HG02759 (cell line): ENCODE results near the gene ROPN1L.

Experiments
- ATAC-seq: cut with Tn5 transposase; IDR thresholded peaks from one replicate; pipeline ENCODE4 v1.9.1; 2021; ENCODE audit warnings: mild to moderate bottlenecking, moderate library complexity; ENCODE audit not compliant: unreplicated experiment

The ROPN1L gene

GRCh38 chr5:10457682-10458574 lies 16.2 kb downstream of the ROPN1L start:
- no peak for ATAC-seq

- ATAC-seq = no peak
Observed at GRCh38 chr5:10459080-10460055, 17.7 kb downstream of the ROPN1L start.

- no peak for ATAC-seq
Observed at GRCh38 chr5:10460252-10460906, 18.7 kb downstream of the ROPN1L start.

- no peak for ATAC-seq
Observed at GRCh38 chr5:10461041-10461440, 19.4 kb downstream of the ROPN1L start.

- no peak for ATAC-seq
Observed at GRCh38 chr5:10461904-10462555, 20.4 kb downstream of the ROPN1L start.

GRCh38 chr5:10463566-10463965 lies 21.9 kb downstream of the ROPN1L start:
- ATAC-seq = no peak

GRCh38 chr5:10464173-10464572 lies 22.5 kb downstream of the ROPN1L start:
- ATAC-seq = no peak

GRCh38 chr5:10465726-10466125 lies 24.0 kb downstream of the ROPN1L start:
- no peak for ATAC-seq

- ATAC-seq = no peak
Observed at GRCh38 chr5:10466446-10467073, 24.9 kb downstream of the ROPN1L start.

GRCh38 chr5:10467281-10468198 lies 25.9 kb downstream of the ROPN1L start:
- ATAC-seq = no peak

GRCh38 chr5:10468256-10468655 lies 26.6 kb downstream of the ROPN1L start:
- no peak for ATAC-seq

- ATAC-seq = no peak
Observed at GRCh38 chr5:10469253-10470050, 27.8 kb downstream of the ROPN1L start.

- no peak for ATAC-seq
Observed at GRCh38 chr5:10470669-10471068, 29.0 kb downstream of the ROPN1L start.

- ATAC-seq = no peak
Observed at GRCh38 chr5:10471677-10472076, 30.0 kb downstream of the ROPN1L start.

GRCh38 chr5:10474521-10475075 lies 32.9 kb downstream of the ROPN1L start:
- ATAC-seq = no peak

GRCh38 chr5:10475931-10476676 lies 34.4 kb downstream of the ROPN1L start:
- ATAC-seq = no peak

GRCh38 chr5:10476878-10477277 lies 35.2 kb downstream of the ROPN1L start:
- no peak for ATAC-seq
